GM15510 (cell line): ENCODE data around the gene VWA7.

Experiments used
- POLR2A ChIP-seq: IDR thresholded peaks from 3 replicates; pipeline ENCODE4 v1.6.1; 2011; ENCODE audit warnings: borderline replicate concordance; ENCODE audit not compliant: insufficient read length; ENCODE audit errors: extremely low read depth

VWA7 gene

GRCh38 chr6:31776989-31777666 is at the start of gene VWA7:
Gene VWA7 (minus strand): TSS chr6:31777328. CDS start chr6:31776779, 549 bp downstream.
- TF ChIP-seq POLR2A = no peak

- TF ChIP-seq POLR2A = peak; percentile 11
Observed at GRCh38 chr6:31826793-31827285, 49.7 kb upstream of the VWA7 start.

DNA sequence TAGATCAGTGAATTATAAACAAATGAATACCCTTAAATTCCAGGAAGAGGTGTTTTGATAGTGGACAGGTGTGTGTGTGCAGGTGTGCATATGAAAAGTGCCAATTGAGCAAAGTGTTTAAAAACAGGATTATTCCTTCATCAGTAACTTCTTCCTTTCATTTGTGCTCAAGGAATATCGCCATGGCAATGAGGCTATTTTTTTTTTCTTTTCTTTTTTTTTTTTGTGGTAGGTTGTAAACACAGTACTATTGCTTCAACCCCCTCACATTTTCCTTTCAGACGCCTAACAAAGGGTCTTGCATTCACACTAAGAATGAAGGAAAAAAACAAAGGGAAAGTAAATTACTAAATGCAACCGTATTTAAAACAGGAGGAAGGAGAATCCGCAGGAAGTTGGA is 48.4 kb upstream of the VWA7 start:
- TF ChIP-seq POLR2A = no peak

- TF ChIP-seq POLR2A = no peak
Observed at GRCh38 chr6:31822036-31822821, 45.1 kb upstream of the VWA7 start.

DNA sequence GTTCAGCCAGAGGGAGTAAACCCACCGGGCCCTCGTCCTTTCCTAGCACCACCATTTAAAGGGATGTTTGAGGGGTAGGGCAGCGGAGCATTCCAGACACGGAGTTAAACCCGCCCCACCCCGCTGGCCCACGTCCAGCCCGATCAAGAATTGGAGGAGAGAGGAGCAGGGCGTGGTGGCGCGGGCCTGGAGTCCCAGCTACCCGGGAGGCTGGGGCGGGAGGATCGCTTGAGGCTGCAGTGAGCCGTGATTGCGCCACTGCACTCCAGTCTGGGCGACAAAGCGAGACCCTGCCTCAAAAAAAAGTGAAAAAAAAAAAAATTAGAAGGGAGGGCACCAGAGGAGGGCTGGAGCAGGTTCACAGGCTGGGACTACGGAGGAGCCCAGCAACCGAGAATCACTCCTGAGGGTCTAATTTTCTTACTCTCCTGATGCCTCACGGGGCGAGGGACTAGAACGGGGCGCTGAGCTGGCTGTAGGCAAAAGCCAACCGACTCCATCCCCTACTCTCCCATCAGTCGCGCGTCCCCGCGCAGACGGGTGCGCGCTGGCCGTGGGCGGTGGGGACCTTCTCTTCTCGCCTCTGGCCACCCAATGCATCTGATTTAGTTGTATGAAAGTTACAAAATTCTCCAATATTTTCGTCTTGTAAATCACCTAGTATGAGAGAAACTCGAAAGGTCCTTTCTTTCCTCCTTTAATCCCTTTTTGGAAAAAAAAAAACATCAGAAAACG is 44.3 kb upstream of the VWA7 start:
- TF ChIP-seq POLR2A = peak; percentile 77

GRCh38 chr6:31819871-31820299 is 42.8 kb upstream of the VWA7 start:
- TF ChIP-seq POLR2A = no peak

DNA sequence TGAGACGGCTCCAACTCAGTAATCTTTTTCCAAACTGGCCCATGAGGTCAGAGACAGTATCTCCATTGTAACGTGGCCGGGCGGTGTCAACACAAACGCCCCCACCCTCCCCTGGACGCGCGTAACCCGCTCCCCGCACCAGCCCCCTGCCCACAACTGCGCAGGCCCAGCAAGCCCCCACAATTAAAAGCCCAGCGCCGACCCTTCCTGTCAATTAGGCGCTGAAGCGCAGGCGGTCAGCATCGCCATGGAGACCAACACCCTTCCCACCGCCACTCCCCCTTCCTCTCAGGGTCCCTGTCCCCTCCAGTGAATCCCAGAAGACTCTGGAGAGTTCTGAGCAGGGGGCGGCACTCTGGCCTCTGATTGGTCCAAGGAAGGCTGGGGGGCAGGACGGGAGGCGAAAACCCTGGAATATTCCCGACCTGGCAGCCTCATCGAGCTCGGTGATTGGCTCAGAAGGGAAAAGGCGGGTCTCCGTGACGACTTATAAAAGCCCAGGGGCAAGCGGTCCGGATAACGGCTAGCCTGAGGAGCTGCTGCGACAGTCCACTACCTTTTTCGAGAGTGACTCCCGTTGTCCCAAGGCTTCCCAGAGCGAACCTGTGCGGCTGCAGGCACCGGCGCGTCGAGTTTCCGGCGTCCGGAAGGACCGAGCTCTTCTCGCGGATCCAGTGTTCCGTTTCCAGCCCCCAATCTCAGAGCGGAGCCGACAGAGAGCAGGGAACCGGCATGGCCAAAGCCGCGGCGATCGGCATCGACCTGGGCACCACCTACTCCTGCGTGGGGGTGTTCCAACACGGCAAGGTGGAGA is 38.1 kb upstream of the VWA7 start, which contains the start of the genes HSPA1A and HSPA1L:
Gene HSPA1A, plus strand, starts transcription at position 519 of the 814 bp plus-strand sequence. Its CDS starts 214 bp downstream, at position 733.
Gene HSPA1L, minus strand, starts transcription at position 259 of the 814 bp plus-strand sequence. CDS start 3,311 bp downstream, outside the sequence.
- peak; percentile 86 for TF ChIP-seq POLR2A

GRCh38 chr6:31814677-31815024 is 37.5 kb upstream of the VWA7 start:
- peak; percentile 11 for TF ChIP-seq POLR2A

DNA sequence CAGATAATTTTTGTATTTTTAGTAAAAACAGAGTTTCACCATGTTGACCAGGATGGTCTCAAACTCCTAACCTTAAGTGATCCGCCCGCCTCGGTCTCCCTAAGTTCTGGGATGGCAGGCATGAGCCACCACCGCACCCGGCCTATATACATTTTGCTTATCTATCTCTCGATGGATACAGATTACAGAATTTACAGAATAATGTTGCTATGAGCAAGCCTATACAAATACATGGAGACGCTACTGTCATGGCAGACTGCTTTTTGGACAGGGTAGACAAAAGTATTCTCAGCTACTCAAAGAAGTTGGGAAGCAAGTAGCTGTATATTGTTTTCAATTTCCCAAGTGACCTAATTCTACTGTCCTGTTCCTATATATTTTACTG is 36.3 kb upstream of the VWA7 start:
- TF ChIP-seq POLR2A = no peak

- no peak for TF ChIP-seq POLR2A
Observed at GRCh38 chr6:31811645-31812044, 34.5 kb upstream of the VWA7 start.

DNA sequence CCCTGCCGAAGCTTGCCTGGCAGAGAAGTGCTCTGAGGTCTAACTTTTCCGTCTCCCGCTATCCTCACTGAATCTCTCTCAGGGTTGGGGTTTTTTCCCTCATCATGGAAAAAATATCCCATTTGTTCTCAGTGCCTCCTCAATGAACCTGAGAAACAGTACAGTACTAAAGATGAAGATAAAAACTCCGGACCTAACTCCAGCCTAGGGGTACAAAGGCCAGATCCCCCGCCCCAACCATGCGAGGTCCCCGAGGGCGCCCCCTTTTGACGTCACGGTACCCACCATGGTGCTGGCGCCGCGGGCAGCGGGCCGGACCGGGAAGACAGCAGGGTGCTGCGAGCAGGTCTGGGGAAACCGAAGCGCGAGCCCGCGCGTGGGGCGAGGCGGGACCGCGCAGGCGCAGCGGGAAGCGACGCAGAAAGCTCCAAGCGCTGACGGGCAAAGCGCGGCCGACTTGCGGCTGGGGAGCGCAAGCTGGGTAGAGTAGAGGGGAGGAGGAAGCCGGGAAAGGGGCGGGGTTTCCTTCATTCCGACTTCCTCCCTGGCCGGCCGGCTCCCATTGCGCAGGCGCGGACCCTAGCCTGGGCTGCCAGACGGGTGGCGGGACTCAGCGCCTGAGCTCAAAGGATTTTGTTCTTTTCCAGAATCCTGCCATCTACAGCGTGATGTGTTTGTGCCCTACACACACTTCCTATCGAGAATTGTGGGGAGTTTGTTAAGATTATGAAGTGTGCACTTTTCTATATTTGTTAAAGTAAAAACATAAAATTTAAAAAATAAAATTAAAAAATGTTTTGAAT is 29.5 kb upstream of the VWA7 start, which contains the start of gene LSM2:
Gene LSM2, minus strand, starts transcription at position 497 of the 803 bp plus-strand sequence. Its CDS starts 209 bp downstream, at position 288.
- TF ChIP-seq POLR2A = peak; percentile 93

GRCh38 chr6:31805939-31806469 is 28.9 kb upstream of the VWA7 start:
- TF ChIP-seq POLR2A = no peak

- TF ChIP-seq POLR2A = no peak
Observed at GRCh38 chr6:31799781-31800180, 22.7 kb upstream of the VWA7 start.
